Neural crest cell (in vitro differentiated cells): Measurements from ENCODE around the gene FJX1. TPM values are rescaled to one million over a fixed set of nuclear protein-coding genes. Genes with fewer than 3 reads are reported as not detected.

Experiments used
- total RNA-seq: library from RNA; stranded (reverse); gene quantifications from 2 replicates; pipeline ENCODE4 v1.2.1, GENCODE V29; 2021

The FJX1 gene
- total RNA-seq, 1 donor from 2014 or later: 28.2 TPM

Other genes starting within 250 kb of the FJX1 start
- gene SLC1A2, start 198.9 kb upstream of the FJX1 start, total RNA-seq: 2.4 and 2.7 TPM in 2 replicates
- gene PAMR1, start 92.8 kb upstream of the FJX1 start, total RNA-seq: 0.21 and 0.66 TPM in 2 replicates
- 67.4 and 71.1 TPM in 2 replicates for gene TRIM44, start 44.3 kb downstream of the FJX1 start, total RNA-seq